Testis (tissue), 3 donors: Measurements from ENCODE around the gene AIG1. TPM values are rescaled to one million over a fixed set of nuclear protein-coding genes. Genes with fewer than 3 reads are reported as not detected.

Experiments used
- DNase-seq: peaks from one replicate; pipeline ENCODE4 v3.0.0-alpha.2; 2019
- H3K27ac ChIP-seq, 2 donors: fragments of 200-600 bp; sonication (generic); one replicate each; pipeline ENCODE4 v1.5.1; 2019
- H3K27me3 ChIP-seq: fragments of 200-600 bp; sonication (generic); one replicate; pipeline ENCODE4 v1.5.1; 2019
- H3K36me3 ChIP-seq: fragments of 200-600 bp; sonication (generic); one replicate; pipeline ENCODE4 v1.5.1; 2017; ENCODE audit warnings: low read depth; ENCODE audit errors: missing control alignments
- H3K4me1 ChIP-seq: fragments of 200-600 bp; sonication (generic); one replicate; pipeline ENCODE4 v1.5.1; 2019
- H3K4me3 ChIP-seq, 2 donors: fragments of 200-600 bp; sonication (generic); one replicate each; pipeline ENCODE4 v1.5.1; 2017 to 2019
- H3K9me3 ChIP-seq: fragments of 200-600 bp; sonication (generic); one replicate; pipeline ENCODE4 v1.5.1; 2017
- CTCF ChIP-seq, 3 experiments: fragments of 450-650 bp in 2 of 3; fragments of 200-600 bp in 1 of 3; sonication (generic) in 1 of 3; IDR thresholded peaks; one replicate each; pipeline ENCODE4 v1.5.1; 2016 to 2019; ENCODE audit warnings: antibody characterized with exemption in 3 of 3, mild to moderate bottlenecking in 2 of 3, moderate library complexity in 1 of 3
- POLR2A ChIP-seq: fragments of 450-650 bp; IDR thresholded peaks from one replicate; pipeline ENCODE4 v1.6.1; 2017; ENCODE audit warnings: antibody characterized with exemption, mild to moderate bottlenecking, moderate library complexity
- WGBS, 2 donors: methylation state at CpG; one replicate each; pipeline ENCODE4 v1.1.5; 2018; 5-methylcytosine and 5-hydroxymethylcytosine counted together
- intact Hi-C: fragments of 100-400 bp; cut with DNase I; formaldehyde crosslinking; loops from one replicate; pipeline ENCODE4 v1.15.1; 2023; ENCODE audit warnings: low total_unique reads
- polyA plus RNA-seq: library from polyadenylated mRNA; stranded (reverse); fragments of 350-450 nt; fragmentation: Illumina TruSeq; extraction: RNeasy Lipid Tissue Mini Kit (QIAGEN cat#74804); gene quantifications from one replicate; pipeline ENCODE4 v1.2.3, GENCODE V29; 2014; ENCODE audit warnings: low read depth, low replicate concordance; ENCODE audit not compliant: insufficient read depth
- total RNA-seq, 2 donors: library from RNA; depleted of rRNA; stranded (reverse); fragments of >200 nt; gene quantifications; one replicate each; pipeline ENCODE4 v1.2.3, GENCODE V29; 2016

Gene AIG1
- total and polyA plus RNA-seq, 3 donors from 2014 or later: 39.6 to 57.9 (median 50.7) TPM

DNA sequence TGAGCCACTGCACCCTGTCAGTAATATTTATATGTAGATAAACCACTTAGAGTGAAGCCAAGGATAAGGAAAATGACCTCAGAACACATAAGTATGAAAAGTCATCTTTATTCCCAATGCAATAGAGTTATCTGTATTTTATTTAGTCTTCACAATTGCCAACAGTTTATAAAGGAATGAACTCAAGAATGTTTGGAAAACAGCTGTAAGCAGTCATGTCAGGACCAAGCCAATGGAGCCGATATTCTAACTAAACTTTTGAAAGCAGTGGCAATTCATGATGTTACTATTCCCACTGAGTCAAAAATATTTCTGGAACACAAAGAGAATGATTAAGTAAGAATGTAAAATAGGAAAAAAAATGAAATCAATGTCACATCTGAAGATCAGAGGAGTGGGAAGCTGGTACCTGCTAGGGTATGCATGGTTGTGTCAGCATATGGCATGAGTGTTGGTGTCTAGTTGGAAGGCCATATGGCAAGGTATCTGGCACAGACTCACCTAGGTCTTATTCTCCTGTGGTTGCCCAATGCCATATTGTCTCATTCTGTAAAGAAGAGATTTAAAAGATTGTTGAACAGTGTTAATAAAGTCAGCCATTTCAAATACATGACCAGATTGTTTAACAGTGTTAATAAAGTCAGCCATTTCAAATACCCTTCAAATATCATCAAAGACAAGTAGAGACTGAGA is 271.6 kb downstream of the AIG1 start:
- WGBS, 2 donors: 55 to 61% methylated on average over 1 of the region's 1 CpG
- TF ChIP-seq POLR2A (no peak), CTCF (IDR thresholded peaks at IDR 0.05) (no peak)
- no peak for DNase-seq
- H3K4me1 ChIP-seq: no peaks in the 10 kb centered on the region
- H3K4me3 ChIP-seq: no peak overlapping the region
- no peaks in the 10 kb centered on the region for H3K27me3 ChIP-seq
- no peaks in the 10 kb centered on the region for H3K36me3 ChIP-seq
- intact Hi-C loops: no loop called here
- no peak overlapping the region for H3K27ac ChIP-seq
- H3K9me3 ChIP-seq: no peaks in the 10 kb centered on the region

DNA sequence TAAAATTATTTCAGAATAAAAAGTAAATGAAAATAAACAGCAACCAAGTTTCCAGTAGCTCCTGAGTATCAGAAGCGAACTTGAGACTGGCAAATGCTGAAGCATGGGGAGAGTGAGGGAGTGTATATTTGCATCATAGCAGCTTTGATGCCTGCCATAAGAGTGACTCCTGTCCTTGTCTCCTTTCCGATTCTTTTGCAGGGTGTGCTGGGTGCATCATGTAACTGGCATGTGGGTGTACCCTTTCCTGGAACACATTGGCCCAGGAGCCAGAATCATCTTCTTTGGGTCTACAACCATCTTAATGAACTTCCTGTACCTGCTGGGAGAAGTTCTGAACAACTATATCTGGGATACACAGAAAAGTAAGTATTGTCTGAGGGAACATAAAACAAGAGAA is 272.4 kb downstream of the AIG1 start:
- Histone ChIP-seq H3K36me3 (no peaks in the 10 kb centered on the region), H3K9me3 (no peaks in the 10 kb centered on the region), H3K27me3 (no peaks in the 10 kb centered on the region), H3K4me3 (no peak overlapping the region), H3K27ac (no peak overlapping the region), H3K4me1 (no peaks in the 10 kb centered on the region)
- intact Hi-C loops: no loop called here
- TF ChIP-seq POLR2A: no peak
- no peak for DNase-seq
- WGBS, 2 donors: 76 to 82% methylated on average over 2 of the region's 2 CpGs

- Histone ChIP-seq H3K36me3 (no peaks in the 10 kb centered on the region), H3K27me3 (no peaks in the 10 kb centered on the region), H3K9me3 (no peaks in the 10 kb centered on the region), H3K27ac (no peak overlapping the region), H3K4me1 (no peaks in the 10 kb centered on the region), H3K4me3 (no peak overlapping the region)
- intact Hi-C loops: no loop called here
- 92 to 94% methylated on average over 7 of the region's 7 CpGs for WGBS, 2 donors
- TF ChIP-seq POLR2A (no peak), CTCF (IDR thresholded peaks at IDR 0.05) (no peak)
- no peak for DNase-seq
These were observed 273.2 kb downstream of the AIG1 start for GRCh38 chr6:143333749-143334520.

GRCh38 chr6:143335865-143336264 is 275.2 kb downstream of the AIG1 start:
- no peaks in the 10 kb centered on the region for H3K27me3 ChIP-seq
- intact Hi-C loops: no loop called here
- no peak for DNase-seq
- no peaks in the 10 kb centered on the region for H3K36me3 ChIP-seq
- H3K4me3 ChIP-seq: no peak overlapping the region
- H3K27ac ChIP-seq: no peak overlapping the region
- no peaks in the 10 kb centered on the region for H3K9me3 ChIP-seq
- WGBS, 2 donors: 85 to 94% methylated on average over 2 of the region's 2 CpGs
- H3K4me1 ChIP-seq: no peaks in the 10 kb centered on the region
- TF ChIP-seq CTCF (IDR thresholded peaks at IDR 0.05) (no peak), POLR2A (no peak)

DNA sequence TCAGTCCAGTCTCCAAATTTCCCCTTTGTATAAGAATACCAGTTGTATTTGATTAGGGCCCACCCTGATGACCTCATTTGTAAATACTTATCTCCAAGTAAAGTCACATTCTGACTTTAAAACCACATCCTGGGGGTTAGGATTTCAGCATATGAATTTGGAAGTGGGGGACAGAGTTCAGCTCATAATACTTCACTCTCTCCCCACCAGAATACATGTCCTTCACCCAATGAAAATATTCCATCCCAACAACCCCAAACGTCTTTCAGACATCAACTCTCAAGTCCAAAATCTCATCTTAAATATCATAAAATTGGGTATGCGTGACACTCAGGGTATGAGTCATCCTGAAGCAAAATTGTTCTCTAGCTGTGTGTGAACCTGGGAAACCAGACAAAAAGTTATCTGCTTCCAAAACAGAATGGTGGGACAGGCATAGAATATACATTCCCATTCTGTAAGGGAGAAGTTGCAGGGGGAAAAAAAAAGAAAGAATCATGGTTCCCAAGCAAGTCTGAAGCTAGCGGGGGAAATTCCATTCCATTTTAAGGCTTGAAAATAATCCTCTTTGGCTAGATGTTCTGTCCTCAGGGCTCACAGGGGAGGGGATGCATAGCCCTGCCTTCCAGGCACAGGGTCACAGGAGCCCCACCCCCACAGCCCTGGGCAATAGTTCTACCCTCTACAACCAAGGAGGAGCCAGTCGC is 275.9 kb downstream of the AIG1 start:
- H3K27ac ChIP-seq: no peak overlapping the region
- H3K4me1 ChIP-seq: no peaks in the 10 kb centered on the region
- no peaks in the 10 kb centered on the region for H3K9me3 ChIP-seq
- TF ChIP-seq CTCF (IDR thresholded peaks at IDR 0.05): no peak
- no peak for TF ChIP-seq POLR2A
- no peak overlapping the region for H3K4me3 ChIP-seq
- intact Hi-C loops: no loop called here
- 80 to 87% methylated on average over 4 of the region's 4 CpGs for WGBS, 2 donors
- H3K27me3 ChIP-seq: no peaks in the 10 kb centered on the region
- DNase-seq: no peak
- no peaks in the 10 kb centered on the region for H3K36me3 ChIP-seq
